ENCODE data around the gene TMCO6.
"Not testable (repeated sequence)": the region's sequence is repeated elsewhere in the genome, so short reads cannot be mapped to it uniquely, and the experiment has no call there.

The TMCO6 gene

GRCh38 chr5:140639148-140639981, at the start of gene TMCO6:
TMCO6 (plus strand) TSS chr5:140639451; CDS start chr5:140639528, 77 bp downstream.
- Histone ChIP-seq H3F3A (ENCODE audit: control insufficient read depth, insufficient read depth) (peaks cover 6% of the 10 kb centered on the region; the same call in 1 of the 2 replicates), H3K27ac (ENCODE audit: low read depth, low read length) (peak within 1 kb of the TSS; percentile 47), H3K9me3 (ENCODE audit: control insufficient read depth, insufficient read depth, low read length) (no peaks in the 10 kb centered on the region), H3K79me2 (ENCODE audit: control insufficient read depth, low read length) (peaks cover 37% of the 10 kb centered on the region), H3K27me3 (ENCODE audit: control insufficient read depth, low read length) (no peaks in the 10 kb centered on the region), H3K36me3 (ENCODE audit: control insufficient read depth, low read length) (peaks cover 39% of the 10 kb centered on the region), H3K4me1 (ENCODE audit: control insufficient read depth, low read length) (peaks cover 25% of the 10 kb centered on the region), H3K9me2 (replicated peaks; ENCODE audit: control insufficient read depth, low read length) (no peaks in the 10 kb centered on the region), H3K4me3 (ENCODE audit: low read length) (peak within 1 kb of the TSS; percentile 84), H3K4me2 (ENCODE audit: low read length) (peak within 1 kb of the TSS; percentile 90), H4K20me1 (ENCODE audit: control insufficient read depth, insufficient read depth, low read depth, low read length) (no peaks in the 10 kb centered on the region)
- peak; percentile 73 for TF ChIP-seq CTCF (IDR thresholded peaks at IDR 0.05; ENCODE audit: low read depth, low read length, poor library complexity, severe bottlenecking)
- no peak for TF ChIP-seq EZH2phosphoT487 (IDR thresholded peaks at IDR 0.05; ENCODE audit: borderline replicate concordance, low read length)

GRCh38 chr5:140590861-140591260, 48.4 kb upstream of the TMCO6 start:
- no peaks in the 10 kb centered on the region for H3K4me1 ChIP-seq (ENCODE audit: control insufficient read depth, low read length)
- no peak for TF ChIP-seq EZH2phosphoT487 (IDR thresholded peaks at IDR 0.05; ENCODE audit: borderline replicate concordance, low read length)
- no peak for TF ChIP-seq CTCF (IDR thresholded peaks at IDR 0.05; ENCODE audit: low read depth, low read length, poor library complexity, severe bottlenecking)
- no peaks in the 10 kb centered on the region for H3F3A ChIP-seq (ENCODE audit: control insufficient read depth, insufficient read depth)
- no peaks in the 10 kb centered on the region for H3K9me3 ChIP-seq (ENCODE audit: control insufficient read depth, insufficient read depth, low read length)
- H3K27me3 ChIP-seq (ENCODE audit: control insufficient read depth, low read length), result peaks cover 11% of the 10 kb centered on the region
- H3K79me2 ChIP-seq (ENCODE audit: control insufficient read depth, low read length), result no peaks in the 10 kb centered on the region
- no peaks in the 10 kb centered on the region for H4K20me1 ChIP-seq (ENCODE audit: control insufficient read depth, insufficient read depth, low read depth, low read length)
- no peak overlapping the region for H3K27ac ChIP-seq (ENCODE audit: low read depth, low read length)
- H3K4me2 ChIP-seq (ENCODE audit: low read length), result no peak overlapping the region
- H3K9me2 ChIP-seq (replicated peaks; ENCODE audit: control insufficient read depth, low read length), result no peaks in the 10 kb centered on the region
- H3K36me3 ChIP-seq (ENCODE audit: control insufficient read depth, low read length), result no peaks in the 10 kb centered on the region
- H3K4me3 ChIP-seq (ENCODE audit: low read length), result no peak overlapping the region

- Histone ChIP-seq H3K4me3 (ENCODE audit: low read length) (no peak overlapping the region), H3K4me2 (ENCODE audit: low read length) (no peak overlapping the region), H3K9me2 (replicated peaks; ENCODE audit: control insufficient read depth, low read length) (no peaks in the 10 kb centered on the region), H3K27me3 (ENCODE audit: control insufficient read depth, low read length) (peaks cover 14% of the 10 kb centered on the region), H3F3A (ENCODE audit: control insufficient read depth, insufficient read depth) (no peaks in the 10 kb centered on the region), H3K79me2 (ENCODE audit: control insufficient read depth, low read length) (no peaks in the 10 kb centered on the region), H3K4me1 (ENCODE audit: control insufficient read depth, low read length) (no peaks in the 10 kb centered on the region), H3K36me3 (ENCODE audit: control insufficient read depth, low read length) (no peaks in the 10 kb centered on the region), H4K20me1 (ENCODE audit: control insufficient read depth, insufficient read depth, low read depth, low read length) (no peaks in the 10 kb centered on the region), H3K27ac (ENCODE audit: low read depth, low read length) (no peak overlapping the region), H3K9me3 (ENCODE audit: control insufficient read depth, insufficient read depth, low read length) (no peaks in the 10 kb centered on the region)
- TF ChIP-seq CTCF (IDR thresholded peaks at IDR 0.05; ENCODE audit: low read depth, low read length, poor library complexity, severe bottlenecking), result no peak
Observed at GRCh38 chr5:140591747-140592372, 47.4 kb upstream of the TMCO6 start.

GRCh38 chr5:140593070-140593469, 46.2 kb upstream of the TMCO6 start:
- H4K20me1 ChIP-seq (ENCODE audit: control insufficient read depth, insufficient read depth, low read depth, low read length); H3K9me3 ChIP-seq (ENCODE audit: control insufficient read depth, insufficient read depth, low read length); H3K4me2 ChIP-seq (ENCODE audit: low read length); H3K9me2 ChIP-seq (replicated peaks; ENCODE audit: control insufficient read depth, low read length); H3F3A ChIP-seq (ENCODE audit: control insufficient read depth, insufficient read depth); H3K36me3 ChIP-seq (ENCODE audit: control insufficient read depth, low read length); H3K79me2 ChIP-seq (ENCODE audit: control insufficient read depth, low read length); H3K27ac ChIP-seq (ENCODE audit: low read depth, low read length); H3K4me1 ChIP-seq (ENCODE audit: control insufficient read depth, low read length); H3K4me3 ChIP-seq (ENCODE audit: low read length): not testable (repeated sequence)
- H3K27me3 ChIP-seq (ENCODE audit: control insufficient read depth, low read length), result peaks cover 15% of the 10 kb centered on the region
